ENCODE measurements around the gene DSTYK.

Gene DSTYK, protein sequence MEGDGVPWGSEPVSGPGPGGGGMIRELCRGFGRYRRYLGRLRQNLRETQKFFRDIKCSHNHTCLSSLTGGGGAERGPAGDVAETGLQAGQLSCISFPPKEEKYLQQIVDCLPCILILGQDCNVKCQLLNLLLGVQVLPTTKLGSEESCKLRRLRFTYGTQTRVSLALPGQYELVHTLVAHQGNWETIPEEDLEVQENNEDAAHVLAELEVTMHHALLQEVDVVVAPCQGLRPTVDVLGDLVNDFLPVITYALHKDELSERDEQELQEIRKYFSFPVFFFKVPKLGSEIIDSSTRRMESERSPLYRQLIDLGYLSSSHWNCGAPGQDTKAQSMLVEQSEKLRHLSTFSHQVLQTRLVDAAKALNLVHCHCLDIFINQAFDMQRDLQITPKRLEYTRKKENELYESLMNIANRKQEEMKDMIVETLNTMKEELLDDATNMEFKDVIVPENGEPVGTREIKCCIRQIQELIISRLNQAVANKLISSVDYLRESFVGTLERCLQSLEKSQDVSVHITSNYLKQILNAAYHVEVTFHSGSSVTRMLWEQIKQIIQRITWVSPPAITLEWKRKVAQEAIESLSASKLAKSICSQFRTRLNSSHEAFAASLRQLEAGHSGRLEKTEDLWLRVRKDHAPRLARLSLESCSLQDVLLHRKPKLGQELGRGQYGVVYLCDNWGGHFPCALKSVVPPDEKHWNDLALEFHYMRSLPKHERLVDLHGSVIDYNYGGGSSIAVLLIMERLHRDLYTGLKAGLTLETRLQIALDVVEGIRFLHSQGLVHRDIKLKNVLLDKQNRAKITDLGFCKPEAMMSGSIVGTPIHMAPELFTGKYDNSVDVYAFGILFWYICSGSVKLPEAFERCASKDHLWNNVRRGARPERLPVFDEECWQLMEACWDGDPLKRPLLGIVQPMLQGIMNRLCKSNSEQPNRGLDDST

DNA sequence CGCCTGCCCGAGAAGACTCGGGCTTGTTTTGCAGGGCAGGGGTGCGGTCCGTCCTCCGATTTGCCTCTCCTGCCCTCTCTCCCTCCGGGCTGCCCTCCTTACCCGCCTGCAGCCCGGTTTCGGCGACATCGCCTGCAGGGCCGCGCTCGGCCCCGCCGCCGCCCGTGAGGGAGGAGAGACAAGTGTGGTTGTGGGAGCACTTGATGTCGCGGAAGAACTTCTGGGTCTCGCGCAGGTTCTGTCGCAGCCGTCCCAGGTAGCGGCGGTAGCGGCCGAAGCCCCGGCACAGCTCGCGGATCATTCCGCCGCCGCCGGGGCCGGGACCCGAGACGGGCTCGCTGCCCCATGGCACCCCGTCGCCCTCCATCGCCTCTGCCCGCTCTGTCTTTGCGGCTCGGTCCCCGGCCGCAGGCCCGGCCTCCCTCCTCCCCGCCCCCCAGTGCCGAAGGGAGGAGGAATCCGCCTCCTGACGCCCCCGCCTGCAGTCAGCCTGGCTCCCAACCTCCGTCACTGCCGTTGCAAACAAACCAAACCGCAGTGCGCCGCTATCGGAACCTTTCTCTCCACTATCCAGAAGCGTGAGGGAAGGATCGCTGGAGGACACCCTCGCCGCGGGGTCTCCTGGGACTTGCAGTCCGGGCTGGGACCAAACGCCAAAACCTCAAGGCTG lies at the start of gene DSTYK:
Gene DSTYK (minus strand): TSS at position 534 of the 670 bp plus-strand sequence. CDS start 167 bp downstream, at position 367.
- DNase-seq, result peak; percentile 88 to 89

GRCh38 chr1:205259998-205260397 lies 48.5 kb upstream of the DSTYK start:
- no peak for DNase-seq

DNA sequence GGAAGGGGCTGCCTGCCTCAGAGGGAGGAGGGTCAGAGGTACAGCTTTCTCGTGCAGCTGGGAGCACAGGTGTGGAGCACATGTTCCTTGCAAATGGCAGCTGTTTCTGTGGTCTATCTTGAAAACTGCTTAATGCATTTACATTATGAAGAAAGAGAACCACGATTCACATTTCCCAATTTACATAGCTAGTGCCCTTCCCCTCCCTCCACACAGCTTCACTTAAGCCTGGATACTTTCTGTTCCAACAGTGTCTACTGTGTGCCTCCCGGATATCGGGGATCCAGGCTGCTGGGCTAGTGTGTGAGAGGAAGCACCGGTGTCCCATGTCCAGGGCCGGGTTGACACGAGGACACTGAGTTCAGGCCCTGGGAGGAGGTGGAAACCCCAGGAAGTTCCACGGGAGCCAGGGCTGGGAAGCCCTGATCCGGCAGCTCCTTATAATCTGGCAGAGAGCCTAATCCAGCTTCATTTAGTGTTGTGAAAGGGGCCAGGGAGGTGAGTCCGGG lies 47.9 kb upstream of the DSTYK start:
- no peak for DNase-seq

DNA sequence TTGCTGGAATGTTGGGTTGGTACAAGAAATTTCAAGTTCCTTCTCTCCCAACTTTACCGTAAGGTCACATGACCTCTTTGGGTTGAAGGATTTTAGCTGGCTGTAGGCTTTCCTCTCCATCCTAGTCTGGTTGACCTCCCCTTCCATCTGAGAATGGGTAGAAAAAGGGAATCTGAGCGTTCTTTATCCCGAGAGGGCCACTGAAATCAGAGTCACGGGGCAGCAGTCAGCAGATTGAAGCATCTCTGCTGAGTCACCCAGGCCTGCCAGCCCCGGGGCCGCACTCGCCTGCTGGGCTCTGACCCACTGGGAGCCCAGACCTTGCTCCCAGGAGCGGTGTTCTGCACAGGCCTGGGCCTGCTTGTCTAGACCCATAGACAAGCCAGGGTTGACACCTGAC lies 47.2 kb upstream of the DSTYK start:
- no peak for DNase-seq

DNA sequence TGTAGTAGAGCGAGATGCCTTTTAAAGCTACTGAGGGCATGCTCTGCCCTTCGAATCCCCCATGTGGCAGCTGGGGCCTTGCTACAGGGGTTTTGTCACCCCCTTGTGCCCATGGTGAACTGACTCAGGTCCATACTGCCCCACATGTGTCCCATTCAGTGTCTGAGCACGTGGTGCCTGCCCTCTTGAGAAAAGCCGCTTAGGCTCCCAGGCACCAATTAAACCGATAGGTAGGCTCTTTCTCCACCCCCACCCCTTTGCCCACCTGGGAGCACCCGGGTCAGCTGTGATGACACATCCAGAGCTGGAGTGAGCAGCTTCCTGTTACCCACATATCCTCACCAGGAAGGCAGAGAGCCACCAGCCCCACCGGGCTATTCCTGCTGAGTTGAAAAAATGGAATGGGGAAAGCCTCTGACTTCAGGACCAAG lies 46.8 kb upstream of the DSTYK start:
- DNase-seq, result no peak

- no peak for DNase-seq
Observed at GRCh38 chr1:205257735-205258134, 46.2 kb upstream of the DSTYK start.

DNA sequence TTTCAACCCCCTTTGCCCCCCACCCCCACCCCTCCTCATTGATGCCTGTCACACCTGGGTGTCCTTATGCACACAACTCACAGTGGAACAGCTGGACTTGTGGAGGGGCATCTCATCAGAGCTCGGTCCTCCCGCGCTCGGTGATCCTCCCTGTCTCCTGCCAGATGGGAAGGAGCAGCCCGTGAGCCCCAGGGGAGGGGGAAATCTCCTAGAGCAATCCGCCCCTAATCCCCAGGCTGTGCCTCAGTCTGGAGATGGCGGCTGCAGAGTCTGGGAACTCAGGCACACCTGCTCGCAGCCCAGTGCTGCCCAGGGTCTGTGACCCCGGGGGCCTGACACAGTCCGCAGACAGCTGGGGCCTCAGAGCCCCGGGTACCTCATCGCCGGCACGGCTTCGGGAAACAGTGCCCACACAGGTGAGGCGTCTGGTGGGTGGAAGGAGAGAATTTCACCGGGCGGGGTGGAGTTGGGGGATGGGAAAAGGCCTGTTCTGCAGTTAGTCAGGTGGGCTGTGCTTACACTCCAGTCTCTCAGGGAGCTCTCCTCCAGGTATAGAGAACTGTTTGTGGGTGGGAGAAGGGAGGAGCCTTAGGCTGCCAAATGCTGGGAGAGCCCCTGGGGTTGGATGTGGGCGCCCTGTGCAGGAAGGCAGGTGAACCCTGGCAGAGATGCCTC lies 45.6 kb upstream of the DSTYK start:
- DNase-seq, result no peak

DNA sequence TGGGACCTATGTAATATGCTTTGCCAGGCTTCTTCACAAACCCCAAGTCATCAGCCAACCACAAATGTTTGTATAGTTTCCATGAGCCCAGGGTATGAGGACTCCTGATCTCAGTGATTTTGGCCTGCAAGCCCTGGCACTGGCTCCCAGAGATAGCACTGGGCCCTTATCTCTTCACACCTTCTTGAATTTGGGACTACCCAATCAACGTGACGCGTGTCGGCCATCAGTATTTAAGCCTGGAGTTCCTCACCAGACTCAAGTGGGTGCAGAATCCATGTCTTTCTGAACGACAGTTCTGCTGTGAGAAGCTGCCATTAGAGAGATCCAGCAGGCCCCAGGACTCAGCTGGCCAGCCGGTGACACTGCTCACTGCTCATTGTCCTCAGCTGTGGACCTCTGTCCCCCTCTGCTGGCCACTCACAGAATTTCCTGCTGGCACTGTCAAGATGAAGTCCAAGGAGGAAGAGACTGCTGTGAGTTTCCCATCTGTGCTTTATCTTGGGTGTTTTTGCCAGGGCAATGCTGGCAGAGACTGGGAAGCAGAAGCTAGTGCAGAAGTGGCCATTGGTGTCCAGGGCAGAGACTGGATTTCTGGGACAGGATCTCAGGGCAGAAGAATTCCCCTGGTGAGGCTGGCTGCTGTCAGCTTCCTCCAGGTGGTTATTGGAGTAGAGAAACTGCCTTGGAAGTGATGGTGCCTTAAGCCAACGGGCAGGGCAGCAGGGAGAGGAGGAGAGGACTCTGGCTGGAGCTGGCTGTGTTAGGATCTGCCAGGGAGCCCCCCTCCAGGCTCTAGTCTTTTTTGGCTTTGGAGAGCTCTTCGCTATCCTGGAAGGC lies 44.7 kb upstream of the DSTYK start:
- peak; percentile 85 for DNase-seq

DNA sequence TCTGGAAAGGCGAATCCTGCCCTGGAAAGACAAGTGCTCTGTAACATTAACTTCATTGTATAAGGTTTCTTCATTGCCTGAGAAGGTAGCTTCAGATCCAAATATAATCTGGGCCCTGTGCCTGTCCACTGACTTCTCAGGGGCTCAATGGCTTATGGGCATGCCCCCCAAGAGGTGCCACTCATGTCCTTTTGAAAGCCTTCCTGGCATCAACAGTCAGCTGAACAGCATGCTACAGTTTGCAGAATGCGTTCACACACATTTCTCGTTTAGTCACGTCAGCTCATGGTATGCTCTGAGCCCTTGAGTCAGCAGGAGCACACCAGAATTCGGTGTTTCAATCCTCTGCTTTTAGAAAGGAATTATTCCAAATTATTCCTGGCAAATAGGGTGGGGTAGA lies 40.1 kb upstream of the DSTYK start:
- DNase-seq, result no peak

- DNase-seq, result no peak
Observed at GRCh38 chr1:205250699-205251098, 39.2 kb upstream of the DSTYK start.

DNA sequence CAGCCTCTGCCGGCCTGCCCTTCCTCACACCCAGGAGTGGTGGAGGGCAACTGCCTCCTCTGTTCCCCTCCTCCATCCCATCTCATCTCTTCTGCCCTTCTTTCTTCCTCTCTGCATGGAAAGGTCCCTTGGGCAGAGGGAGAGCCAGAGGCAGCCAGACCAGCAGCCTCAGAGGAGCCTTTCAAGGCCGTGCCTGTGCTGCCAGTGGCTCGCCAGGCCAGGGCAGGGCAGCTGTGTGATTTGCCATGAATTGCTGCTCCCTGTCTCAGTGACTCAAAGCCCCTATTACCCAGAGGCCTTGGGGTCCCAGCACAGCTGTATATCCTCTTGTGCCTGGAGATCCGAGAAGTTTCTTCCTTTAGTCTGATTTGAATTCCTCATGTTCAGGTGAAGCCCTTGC lies 38.1 kb upstream of the DSTYK start:
- no peak for DNase-seq

GRCh38 chr1:205248793-205249601 lies 37.5 kb upstream of the DSTYK start:
- DNase-seq, result no peak

GRCh38 chr1:205247130-205247921 lies 35.8 kb upstream of the DSTYK start:
- DNase-seq, result no peak

DNA sequence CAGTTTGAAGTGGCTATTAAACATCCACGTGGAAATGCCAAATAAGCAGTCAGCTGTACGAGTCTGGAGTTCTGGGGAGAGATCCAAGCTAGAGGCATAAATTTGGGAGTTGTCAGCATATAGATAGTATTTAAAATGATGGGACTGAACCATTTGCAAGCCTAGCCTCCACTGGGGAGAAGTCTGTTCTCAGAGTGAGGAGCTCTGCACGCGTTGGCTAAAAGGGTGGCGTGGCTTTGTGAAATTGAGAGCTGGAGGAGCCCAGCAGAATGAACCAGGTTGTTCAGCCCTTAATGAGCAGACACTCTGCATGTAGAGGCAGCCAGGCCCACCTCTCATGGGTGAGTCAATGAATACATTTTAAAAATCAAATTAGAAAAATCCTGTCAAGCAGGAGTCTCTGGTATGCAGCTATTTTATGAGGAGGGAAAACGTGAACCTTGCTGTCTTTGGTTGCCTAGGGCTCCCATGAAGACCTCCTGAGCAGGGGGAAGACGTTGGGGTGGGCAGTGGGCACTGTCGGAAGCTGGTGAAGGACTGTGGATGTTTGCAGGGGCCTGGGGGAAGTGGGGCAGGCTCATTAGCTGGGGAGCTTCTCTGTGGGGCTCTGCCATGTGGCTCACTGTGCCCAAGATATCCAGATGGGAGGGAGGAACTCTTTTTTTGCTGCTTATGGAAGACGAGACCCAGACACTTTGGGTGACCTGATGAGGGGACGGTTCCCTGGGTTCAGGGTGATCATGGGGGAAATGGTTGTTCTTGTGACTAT lies 35.0 kb upstream of the DSTYK start:
- DNase-seq, result no peak

DNA sequence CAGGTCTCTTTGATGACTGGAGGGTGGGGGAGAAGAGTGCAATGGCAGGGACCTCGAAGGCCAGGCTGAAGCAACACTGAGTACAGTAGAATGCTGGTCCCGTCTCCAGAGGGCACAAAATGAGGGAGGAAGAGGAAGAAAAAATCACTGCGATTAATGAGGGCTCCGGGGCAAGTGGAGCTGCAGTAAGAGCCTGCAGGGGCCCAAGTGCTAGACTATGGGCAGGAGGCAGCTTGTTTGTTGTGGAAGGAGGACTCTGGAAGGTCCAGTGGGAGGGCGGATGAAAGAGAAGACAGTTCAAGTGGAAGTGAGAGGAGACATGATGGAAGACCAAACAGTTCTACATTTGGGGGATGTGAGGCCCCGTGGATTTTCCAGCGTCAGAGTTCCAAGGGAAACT lies 33.6 kb upstream of the DSTYK start:
- DNase-seq, result no peak

DNA sequence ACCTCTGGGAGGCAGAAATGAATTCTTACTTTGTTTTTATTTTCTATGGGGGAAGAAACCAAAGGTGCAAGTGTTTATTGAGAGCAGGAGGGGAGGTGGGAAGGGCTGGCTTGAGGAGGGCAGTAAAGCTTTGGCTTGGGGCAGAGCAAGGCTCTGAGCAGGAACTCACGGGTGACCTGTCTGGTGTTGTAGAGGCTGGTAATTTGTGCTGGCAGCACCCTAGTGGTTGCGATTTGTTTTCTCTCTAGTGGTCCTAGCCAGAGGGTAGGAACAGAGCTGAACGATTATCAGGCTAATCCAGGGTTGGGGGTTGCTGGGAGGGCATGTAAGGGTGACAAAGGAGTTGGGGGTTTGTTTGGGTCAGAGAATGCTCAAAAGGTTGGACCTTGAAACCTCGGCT lies 32.9 kb upstream of the DSTYK start:
- DNase-seq, result no peak

GRCh38 chr1:205243350-205244191 lies 32.1 kb upstream of the DSTYK start:
- no peak for DNase-seq
